ENCODE results near the gene SEMA5A.

The SEMA5A gene

GRCh38 chr5:9549941-9550340 lies 4.1 kb upstream of the SEMA5A start:
- DNase-seq (ENCODE audit: low read depth, low spot score): no peak

- no peak for DNase-seq (ENCODE audit: low read depth, low spot score)
Measured at GRCh38 chr5:9547122-9547947, 1.5 kb upstream of the SEMA5A start.

- no peak for DNase-seq (ENCODE audit: low read depth, low spot score)
Measured at GRCh38 chr5:9545136-9545991, 511 bp downstream of the SEMA5A start.

GRCh38 chr5:9544502-9545135 lies 1.3 kb downstream of the SEMA5A start:
- DNase-seq (ENCODE audit: low read depth, low spot score): no peak

- DNase-seq (ENCODE audit: low read depth, low spot score): no peak
Measured at GRCh38 chr5:9544056-9544455, 1.8 kb downstream of the SEMA5A start.

GRCh38 chr5:9543311-9543920 lies 2.5 kb downstream of the SEMA5A start:
- DNase-seq (ENCODE audit: low read depth, low spot score): no peak

- DNase-seq (ENCODE audit: low read depth, low spot score): no peak
Measured at GRCh38 chr5:9540791-9541190, 5.1 kb downstream of the SEMA5A start.

GRCh38 chr5:9538504-9538903 lies 7.4 kb downstream of the SEMA5A start:
- no peak for DNase-seq (ENCODE audit: low read depth, low spot score)

GRCh38 chr5:9537223-9538141 lies 8.4 kb downstream of the SEMA5A start:
- DNase-seq (ENCODE audit: low read depth, low spot score): no peak

GRCh38 chr5:9536717-9537116 lies 9.2 kb downstream of the SEMA5A start:
- DNase-seq (ENCODE audit: low read depth, low spot score): no peak

- DNase-seq (ENCODE audit: low read depth, low spot score): no peak
Measured at GRCh38 chr5:9534881-9535517, 10.9 kb downstream of the SEMA5A start.

GRCh38 chr5:9533562-9534364 lies 12.1 kb downstream of the SEMA5A start:
- DNase-seq (ENCODE audit: low read depth, low spot score): no peak

- no peak for DNase-seq (ENCODE audit: low read depth, low spot score)
Measured at GRCh38 chr5:9533096-9533495, 12.8 kb downstream of the SEMA5A start.

GRCh38 chr5:9529513-9529912 lies 16.4 kb downstream of the SEMA5A start:
- no peak for DNase-seq (ENCODE audit: low read depth, low spot score)

- no peak for DNase-seq (ENCODE audit: low read depth, low spot score)
Measured at GRCh38 chr5:9529041-9529480, 16.8 kb downstream of the SEMA5A start.

GRCh38 chr5:9524941-9525340 lies 20.9 kb downstream of the SEMA5A start:
- no peak for DNase-seq (ENCODE audit: low read depth, low spot score)

- DNase-seq (ENCODE audit: low read depth, low spot score): no peak
Measured at GRCh38 chr5:9523090-9523823, 22.6 kb downstream of the SEMA5A start.

- no peak for DNase-seq (ENCODE audit: low read depth, low spot score)
Measured at GRCh38 chr5:9519537-9519936, 26.3 kb downstream of the SEMA5A start.

GRCh38 chr5:9516591-9516990 lies 29.3 kb downstream of the SEMA5A start:
- DNase-seq (ENCODE audit: low read depth, low spot score): no peak
